Breast epithelium (tissue), 3 donors: Measurements from ENCODE around the gene JMJD1C.

Source experiments
- POLR2A ChIP-seq: fragments of 450-650 bp; IDR thresholded peaks from one replicate; pipeline ENCODE4 v1.6.1; 2016; ENCODE audit warnings: antibody characterized with exemption, mild to moderate bottlenecking, moderate library complexity
- TF ChIP-seq, protein P1 (sequence below), 3 donors: fragments of 450-650 bp; IDR thresholded peaks; one replicate each; pipeline ENCODE4 v1.5.1; 2016 to 2017; ENCODE audit warnings: antibody characterized with exemption in 3 of 3, mild to moderate bottlenecking in 3 of 3, moderate library complexity in 3 of 3

DNA sequence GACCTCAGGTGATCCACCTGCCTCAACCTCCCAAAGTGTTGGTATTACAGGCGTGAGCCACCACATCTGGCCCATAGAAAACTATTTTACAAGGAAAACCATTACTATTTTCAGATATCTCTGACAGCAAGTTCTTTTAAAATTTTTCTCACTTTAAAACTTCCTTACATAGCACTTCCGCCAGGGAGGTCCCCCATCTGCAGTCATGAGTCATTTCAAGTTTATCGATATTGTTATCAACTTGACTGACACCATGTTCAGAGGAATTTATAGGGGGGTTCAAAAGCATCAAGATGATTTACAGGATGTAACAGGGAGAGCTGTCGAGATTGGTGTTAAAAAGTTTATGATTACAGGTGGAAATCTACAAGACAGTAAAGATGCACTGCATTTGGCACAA lies 243.8 kb downstream of the JMJD1C start:
- TF ChIP-seq, protein P1, sequence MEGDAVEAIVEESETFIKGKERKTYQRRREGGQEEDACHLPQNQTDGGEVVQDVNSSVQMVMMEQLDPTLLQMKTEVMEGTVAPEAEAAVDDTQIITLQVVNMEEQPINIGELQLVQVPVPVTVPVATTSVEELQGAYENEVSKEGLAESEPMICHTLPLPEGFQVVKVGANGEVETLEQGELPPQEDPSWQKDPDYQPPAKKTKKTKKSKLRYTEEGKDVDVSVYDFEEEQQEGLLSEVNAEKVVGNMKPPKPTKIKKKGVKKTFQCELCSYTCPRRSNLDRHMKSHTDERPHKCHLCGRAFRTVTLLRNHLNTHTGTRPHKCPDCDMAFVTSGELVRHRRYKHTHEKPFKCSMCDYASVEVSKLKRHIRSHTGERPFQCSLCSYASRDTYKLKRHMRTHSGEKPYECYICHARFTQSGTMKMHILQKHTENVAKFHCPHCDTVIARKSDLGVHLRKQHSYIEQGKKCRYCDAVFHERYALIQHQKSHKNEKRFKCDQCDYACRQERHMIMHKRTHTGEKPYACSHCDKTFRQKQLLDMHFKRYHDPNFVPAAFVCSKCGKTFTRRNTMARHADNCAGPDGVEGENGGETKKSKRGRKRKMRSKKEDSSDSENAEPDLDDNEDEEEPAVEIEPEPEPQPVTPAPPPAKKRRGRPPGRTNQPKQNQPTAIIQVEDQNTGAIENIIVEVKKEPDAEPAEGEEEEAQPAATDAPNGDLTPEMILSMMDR (IDR thresholded peaks at IDR 0.05), result no peak
- no peak for TF ChIP-seq POLR2A
